ENCODE results near the gene CDC42BPA. TPM values are rescaled to one million over a fixed set of nuclear protein-coding genes. Genes with fewer than 3 reads are reported as not detected.
"Not testable (repeated sequence)": the region's sequence is repeated elsewhere in the genome, so short reads cannot be mapped to it uniquely, and the experiment has no call there.

The CDC42BPA gene
- polyA plus RNA-seq, 1 donor, result 47.2 TPM

DNA sequence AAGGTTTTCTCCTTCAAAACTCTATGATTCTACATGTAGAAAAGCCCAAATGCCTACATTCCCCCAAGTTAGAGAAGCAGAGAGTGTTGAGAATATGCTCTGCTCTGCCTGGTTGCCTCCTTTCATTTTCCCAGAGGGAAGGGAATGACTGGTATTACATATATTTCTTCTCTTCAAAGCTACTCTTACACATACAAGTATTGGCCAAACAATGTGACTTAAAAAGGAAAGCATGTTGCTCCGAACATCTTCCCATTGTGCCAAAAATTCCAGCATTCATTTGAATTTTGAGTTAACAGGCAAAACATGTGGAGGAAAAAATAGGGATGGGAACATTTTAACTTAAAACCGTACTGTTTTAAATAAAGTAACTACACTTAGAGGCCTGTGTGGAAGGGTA, 253.0 kb downstream of the CDC42BPA start:
- no peak for DNase-seq

DNA sequence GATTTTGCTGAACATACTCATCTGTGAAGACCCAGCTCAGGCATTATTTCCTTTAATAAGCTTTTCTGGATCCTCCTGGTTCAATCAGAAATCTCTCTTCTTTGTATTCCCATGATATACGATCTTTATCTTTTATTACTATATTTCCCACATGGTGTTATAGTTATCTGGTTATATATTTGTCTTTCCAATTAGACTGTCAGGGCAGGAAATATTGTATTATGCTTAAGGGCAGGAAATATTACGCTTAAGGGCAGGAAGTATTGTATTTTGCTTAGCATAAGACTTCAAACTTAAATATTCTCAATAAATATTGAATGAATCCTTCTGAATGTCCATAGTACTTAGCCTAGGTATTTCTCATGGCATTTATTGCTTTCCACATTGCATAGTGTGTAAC, 256.0 kb downstream of the CDC42BPA start:
- no peak for DNase-seq

DNA sequence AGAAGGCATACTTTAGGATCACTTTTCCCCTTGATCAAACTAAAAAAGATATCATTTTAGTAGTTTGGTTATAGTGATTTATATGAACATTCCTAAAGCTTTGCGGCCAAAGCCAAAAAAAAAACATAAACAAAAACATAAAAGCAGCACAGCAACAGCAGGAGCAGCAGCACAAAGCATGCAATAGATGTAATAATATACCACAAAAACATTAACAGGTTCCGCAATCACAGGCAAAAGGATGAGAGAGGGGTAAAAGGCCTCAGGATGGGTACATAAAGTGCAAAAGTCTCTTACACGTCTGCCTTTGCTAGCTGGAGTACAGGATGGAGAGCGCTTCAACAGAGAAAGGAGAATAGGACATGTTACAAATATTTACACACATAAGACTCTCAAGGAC, 259.2 kb downstream of the CDC42BPA start:
- DNase-seq, result no peak

DNA sequence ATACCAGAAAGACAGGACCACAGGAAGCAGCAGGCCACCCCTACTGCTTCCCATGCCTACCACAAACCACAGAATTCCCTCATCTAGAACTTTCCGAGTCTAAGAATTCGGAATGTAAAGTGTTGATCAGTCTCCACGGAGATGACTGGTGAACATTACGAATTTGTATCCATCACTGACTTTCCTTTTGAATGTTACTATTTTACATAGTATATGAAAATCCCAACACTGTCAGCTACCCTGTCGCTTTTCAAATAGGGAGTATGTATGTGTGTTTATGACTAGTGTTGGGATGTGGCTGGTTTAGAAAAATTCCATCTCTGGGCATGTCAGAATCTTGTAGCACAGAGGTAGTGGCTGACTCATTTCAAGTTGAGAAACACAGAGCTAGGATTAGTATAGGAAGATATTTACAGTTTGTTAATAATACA, 260.0 kb downstream of the CDC42BPA start:
- DNase-seq, result no peak

DNA sequence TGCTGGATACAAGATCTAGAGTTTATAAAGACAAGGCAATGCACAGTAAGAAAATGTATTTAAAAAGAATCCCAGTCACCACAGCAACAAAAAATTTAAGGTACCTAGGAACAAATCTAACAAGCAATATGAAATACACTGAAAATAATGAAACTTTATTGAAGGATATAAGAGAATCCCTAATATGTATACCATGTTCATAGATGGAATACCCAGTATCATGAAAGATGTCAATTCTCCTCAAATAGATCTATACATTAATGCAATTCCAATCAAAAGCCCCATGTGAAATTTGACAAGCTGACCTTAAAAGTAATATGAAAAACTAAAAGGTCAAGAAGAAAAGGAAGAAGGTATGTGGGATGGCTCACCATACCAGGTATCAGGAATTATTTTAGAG, 269.0 kb downstream of the CDC42BPA start:
- no peak for DNase-seq

DNA sequence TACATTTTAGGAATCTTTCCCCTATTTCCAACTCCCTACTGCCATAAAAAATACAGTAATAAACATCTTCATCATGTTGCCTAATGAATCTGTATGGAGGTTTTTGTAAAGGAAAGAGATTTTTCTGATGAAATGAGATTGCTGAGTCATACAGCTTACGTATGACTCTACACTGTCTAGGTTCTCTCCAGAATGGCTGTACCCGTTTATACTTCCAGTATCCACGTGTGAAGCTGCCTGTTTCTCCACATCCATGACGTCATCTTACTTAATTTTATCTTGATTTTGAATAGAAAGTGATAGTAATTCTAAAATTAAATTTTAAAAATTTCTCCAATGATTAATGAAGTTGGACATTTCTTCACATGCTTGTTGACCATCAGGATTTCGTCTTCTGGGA, 274.5 kb downstream of the CDC42BPA start:
- no peak for DNase-seq

DNA sequence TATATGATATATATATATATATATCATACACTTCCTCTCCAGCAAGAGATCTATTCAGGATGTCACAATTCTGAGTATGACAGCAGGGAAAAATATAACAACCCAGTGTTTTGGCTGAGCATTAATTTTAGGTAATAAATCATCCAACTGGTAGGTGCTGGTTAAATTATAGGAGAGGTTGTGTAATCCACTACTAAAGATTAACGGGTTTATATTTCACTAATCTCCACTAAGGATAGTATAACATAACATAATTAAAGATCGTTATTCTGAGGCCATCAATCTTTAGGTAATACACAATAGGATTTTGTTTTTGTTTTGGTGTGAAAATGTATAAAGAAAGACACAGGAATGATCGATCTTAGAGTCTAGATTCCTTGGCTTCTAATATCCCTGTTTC, 276.0 kb downstream of the CDC42BPA start:
- DNase-seq, result no peak

DNA sequence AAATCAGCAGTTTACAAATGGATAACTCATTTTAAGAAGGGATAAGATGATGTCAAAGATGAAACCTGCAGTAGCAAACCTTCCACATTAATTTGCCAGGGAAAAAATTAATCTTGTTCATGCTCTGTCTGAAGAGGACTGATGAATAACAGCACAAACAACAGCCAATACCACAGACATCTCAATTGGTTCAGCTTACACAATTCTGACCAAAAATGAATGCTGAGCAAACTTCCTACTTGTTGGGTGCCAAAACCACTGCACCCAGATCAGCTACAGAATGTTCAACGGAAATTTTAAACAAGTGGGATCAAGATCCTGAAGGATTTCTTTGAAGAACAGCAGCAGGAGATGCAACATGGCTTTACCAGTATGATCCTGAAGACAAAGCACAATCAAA, 279.9 kb downstream of the CDC42BPA start:
- DNase-seq, result no peak

DNA sequence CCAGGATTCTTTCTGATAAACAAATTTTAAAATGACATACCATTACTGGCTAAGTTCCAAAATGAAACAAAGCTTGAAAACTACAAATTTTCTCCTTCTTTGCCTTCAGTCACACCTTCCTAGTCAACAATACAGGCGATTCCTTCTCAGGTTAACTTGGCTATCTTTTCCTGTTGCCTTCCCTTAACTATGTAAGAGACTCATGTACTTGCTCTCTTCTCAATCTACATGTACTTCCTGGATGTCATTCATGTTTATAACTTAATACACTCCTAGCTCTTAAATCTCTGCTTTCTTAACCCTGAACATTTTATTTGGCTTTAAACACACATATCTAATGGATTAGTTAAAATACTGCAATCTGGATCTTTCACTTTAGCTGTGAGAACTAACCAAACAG, 281.2 kb downstream of the CDC42BPA start:
- DNase-seq, result no peak

DNA sequence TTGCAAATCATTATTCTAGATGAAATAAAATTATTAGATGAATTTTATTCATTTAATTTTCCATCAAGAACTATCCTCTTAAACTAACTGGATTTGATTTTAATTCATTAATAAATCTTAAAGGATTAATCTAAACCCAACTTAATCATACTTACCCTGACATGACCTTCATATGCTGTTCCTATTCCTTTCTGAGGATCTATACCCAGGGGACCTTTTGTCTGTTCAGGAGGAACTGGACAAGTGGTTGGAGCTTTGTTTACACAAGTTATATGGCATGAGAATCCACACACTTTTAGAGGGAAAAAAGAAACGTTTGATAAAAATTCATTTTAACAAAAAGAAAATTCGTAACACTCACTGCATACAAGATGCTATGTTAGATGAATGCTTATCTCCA, 283.0 kb downstream of the CDC42BPA start:
- no peak for DNase-seq

DNA sequence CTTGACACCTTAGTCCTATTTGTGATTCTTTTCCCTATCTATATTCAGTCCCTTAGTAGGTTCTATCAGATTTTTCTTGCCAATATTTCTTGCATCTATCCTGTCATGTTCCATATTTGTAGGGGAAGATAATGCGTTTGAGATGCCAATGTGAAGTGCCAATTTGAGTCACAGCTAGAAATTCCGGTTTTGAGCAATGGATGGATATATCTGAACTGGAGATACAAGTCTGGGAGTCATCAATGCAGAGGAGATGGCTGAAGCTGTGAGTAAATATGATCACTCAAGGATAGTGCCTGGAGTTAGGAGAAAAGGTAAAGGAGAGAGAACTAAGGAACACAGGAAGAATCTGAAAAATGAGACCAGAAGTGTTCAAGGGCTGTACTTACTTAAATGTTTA, 284.4 kb downstream of the CDC42BPA start:
- DNase-seq, result no peak

DNA sequence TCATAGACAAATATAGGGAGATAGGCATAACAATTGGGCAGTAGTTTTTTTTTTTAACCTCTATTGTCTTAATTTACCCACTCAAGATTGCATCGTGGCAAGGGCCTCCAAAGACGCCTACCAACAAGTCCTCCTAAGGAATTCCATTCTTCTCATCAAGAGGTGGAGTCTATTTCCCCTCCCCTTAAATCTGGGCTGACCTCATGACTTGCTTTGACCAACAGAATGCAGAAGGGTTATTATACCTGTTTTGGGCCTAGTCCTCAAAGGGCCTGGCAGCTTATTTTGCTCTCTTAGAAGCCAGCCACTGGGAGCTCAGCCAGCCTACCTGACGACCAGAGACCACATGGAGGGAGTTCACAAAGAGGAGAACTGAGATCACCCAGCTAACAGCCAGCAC, 285.9 kb downstream of the CDC42BPA start:
- no peak for DNase-seq

DNA sequence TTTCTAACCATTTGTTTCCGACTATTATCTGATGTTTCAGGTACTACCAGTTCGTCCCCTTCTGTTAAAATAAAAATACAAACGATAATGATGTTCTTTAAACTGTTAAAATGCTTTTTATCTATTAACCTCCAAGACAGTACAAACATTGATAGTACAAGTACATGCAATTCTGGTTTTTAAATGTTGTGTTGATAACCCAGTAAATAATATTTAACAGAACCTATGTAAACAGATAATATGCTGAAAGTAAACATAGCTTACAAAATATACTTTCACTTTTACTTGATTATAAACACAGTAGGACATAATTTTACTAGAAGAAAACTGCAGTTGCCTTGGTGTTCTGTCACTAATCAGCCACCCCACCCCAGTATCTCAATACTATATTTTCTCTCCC, 301.3 kb downstream of the CDC42BPA start:
- DNase-seq, result no peak

DNA sequence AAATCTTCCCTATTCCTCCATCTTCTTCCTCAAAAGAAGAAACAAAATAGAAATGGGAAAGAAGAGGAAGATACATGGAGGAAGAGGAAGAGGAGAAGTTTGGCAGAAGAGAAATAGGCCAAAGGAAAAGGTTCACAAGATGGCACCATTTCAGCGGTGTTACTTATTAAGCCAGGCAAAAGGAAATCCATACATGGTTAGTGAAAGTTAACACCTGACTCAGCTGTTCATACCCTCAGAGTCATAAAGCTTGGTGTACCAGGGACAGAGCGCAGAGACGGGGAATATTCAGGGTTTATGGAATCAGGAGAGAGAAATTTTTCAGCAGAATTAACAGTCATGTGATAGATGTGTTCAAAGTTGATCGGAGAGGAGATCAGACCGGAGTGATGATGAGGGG, 307.6 kb downstream of the CDC42BPA start:
- DNase-seq, result no peak

DNA sequence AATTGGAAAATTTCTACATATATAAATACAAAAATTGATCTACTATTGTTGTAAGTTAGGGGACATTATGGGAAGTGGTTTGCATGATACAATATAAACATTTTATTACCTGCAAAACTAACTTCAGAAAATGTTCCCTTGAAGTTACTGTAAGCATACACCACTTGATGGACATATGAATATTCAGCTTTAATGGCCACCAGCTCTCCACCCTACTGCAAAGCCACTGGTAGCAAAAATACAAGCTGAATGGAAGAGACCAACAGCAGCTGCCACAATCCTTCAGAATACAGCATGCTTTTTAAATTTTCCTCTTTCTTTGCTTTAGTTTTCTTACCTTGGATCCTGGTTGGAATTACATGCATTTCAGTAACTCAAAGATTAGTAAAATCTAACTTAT, 308.4 kb downstream of the CDC42BPA start:
- DNase-seq, result no peak

DNA sequence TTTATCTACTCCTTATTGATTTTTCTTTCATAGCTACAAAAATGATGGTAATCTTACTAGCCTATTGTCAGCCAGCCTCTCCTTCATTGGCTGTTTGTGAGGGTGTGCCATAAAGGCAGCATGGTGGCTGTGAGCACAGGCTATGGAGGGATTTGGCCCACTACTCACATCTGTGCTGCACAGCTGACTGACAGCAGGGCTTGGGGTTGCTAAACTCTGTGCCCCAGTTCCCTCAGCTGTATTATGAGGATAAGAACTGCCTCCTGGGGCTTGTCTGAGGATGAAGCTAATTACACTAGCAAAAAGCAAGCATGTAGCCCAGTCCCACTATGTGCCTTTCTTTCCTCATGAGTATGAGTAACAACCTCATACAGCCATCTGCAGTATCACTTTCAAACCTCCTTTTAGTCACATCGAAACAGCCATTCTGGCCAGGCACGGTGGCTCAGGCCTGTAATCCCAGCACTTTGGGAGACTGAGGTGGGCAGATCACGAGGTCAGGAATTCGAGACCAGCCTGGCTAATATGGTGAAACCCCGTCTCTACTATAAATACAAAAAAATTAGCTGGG, 312.0 kb downstream of the CDC42BPA start:
- DNase-seq, result no peak

DNA sequence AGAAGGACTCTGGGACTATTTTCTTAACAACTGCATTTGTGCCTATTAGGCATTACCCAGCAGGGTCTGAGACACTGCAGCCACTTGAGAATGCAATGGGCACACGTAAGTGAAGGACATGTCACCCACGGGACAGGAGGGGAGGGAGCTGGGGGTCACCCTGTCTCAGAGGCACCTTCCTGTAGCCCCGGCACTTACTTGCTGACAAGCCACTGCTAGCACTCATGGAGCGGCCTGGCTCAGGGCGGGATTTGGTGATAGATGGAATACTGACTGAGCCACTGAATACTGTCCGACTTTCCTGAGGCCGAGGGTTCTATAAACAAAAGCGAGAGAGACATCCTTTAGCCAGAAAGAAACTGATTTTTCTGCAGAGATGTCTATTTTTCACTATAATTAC, 313.5 kb downstream of the CDC42BPA start:
- no peak for DNase-seq

DNA sequence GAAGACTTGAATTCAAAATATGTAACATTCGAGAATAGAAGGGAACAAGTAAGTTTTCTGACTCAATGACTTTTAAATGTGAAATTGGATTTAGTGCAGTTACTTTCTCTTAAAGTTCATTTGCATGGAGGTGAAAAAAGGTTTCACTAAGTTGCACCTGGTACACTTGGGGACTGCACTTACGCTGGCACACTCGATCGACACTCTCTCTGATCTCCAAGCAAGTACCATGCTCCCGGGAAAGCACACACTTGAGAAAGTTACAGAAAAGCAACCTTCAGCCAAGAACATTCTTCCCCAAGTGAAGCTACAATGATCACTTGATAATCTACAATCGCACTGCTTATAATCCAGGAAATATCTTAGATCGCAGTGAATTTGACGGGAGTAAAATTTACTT, 315.1 kb downstream of the CDC42BPA start:
- DNase-seq, result no peak

DNA sequence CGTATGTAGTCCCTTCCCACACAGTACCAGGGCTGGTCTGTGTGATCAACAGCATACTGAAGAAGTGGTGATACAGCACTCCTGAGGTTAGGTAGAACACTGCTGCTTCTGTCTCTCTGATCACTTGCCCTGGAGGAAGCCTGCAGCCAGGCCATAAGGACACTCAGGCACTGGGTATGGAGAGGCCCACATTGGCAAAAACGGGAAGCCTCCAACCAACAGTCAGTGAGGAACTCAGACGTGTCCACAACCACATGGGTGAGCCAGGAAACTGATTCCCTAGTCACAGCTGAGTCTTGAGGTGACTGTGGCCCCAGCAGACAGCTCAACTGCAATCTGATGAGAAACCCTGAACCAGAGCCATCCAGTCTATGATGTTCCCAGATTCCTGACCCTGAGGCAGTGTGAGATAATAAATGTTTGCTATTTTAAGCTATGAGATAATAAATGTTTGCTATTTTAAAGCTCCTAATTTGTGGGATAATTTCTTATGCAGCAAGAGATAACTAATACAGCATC, 315.7 kb downstream of the CDC42BPA start:
- no peak for DNase-seq

DNA sequence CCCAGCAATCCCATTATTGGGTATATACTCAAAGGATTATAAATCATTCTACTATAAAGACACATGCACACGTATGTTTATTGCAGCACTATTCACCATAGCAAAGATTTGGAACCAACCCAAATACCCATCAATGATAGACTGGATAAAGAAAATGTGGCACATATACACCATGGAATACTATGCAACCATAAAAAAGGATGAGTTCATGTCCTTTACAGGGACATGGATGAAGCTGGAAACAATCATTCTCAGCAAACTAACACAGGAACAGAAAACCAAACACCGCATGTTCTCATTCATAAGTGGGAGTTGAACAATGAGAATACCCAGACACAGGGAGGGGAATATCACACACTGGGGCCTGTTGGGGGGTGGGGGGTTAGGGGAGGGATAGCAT, 318.7 kb downstream of the CDC42BPA start:
- not testable (repeated sequence) for DNase-seq

DNA sequence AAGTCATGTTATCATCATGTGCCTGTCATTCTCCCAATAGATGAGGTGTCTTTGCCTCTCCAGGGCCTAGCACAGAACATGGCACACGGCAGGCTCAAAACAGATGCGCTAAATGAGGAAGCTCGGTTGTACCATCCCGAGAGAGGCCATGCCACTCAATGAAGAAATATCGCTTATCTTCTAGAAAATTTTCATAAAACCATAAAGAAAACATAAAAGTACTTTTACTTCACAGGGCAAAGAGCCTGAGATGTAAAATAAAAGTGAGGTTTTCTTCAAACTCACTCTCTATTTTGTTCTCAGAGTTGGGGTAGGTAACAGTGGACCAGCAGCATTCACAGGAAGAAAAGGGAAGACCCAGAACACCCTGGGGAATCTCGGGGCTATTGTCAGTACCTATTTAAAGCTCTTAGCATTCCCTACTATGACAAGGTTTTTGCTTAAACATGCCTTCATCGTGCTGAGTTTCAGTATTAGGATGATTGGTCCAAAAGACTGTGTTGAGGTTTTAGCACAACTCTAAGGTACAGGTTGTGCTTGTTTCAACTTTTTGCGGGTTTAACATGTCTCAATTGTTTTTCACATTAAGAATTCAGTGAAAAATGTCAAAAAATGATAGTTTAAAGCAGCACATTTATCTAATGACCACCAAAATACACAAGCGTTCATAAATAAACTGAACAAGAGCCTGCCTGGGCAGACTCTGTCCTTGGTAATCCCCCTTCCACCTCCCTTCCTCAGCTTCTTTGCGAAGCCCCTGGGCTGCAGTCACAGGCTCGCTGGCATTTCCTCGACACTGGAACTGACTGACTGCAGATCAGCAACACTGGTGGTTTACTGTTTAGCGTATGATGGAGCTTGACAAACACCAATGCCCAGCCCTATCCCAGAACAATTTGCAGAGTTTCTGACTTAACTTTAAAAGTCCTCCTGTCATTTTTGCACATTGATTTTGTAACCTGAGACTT, 322.6 kb downstream of the CDC42BPA start:
- no peak for DNase-seq

DNA sequence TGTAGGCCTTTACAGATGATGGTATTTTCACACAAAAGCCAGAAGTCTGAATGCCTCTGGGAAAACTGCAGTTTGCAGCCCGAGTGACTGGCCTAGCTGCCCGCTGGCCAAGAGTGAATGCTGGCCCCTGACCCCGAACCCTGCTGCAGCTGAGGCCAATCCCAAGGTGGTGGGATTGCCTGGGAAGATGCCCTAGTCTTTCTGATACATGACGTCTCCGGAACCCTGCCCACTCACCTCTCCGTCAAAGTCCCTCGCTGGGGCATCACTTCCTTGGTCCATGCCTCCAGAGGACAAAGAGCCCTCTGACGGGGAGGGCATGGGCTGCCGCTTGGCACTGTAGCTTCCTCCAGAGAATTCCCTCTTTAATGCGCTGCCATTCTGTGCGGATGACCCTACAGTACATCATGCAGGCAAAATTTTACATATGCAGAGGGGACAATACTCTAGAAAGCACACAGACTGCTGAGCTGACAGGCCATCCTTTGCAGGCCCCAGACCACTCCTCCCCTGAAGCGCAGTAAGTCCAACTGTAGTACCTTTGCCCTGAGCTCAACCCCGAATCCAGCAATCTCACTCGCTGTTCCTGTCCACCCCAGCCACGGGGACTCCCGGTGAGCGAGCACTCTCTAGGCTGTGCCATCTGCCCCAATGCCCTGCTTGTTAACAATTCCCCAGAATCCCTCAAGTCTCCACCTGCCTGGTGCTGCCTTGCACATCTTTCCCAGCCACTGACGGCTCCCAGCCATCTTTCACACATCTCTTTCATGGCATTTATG, 323.5 kb downstream of the CDC42BPA start:
- DNase-seq, result no peak

All from left kidney (tissue), 2 donors.